GM18951 (cell line): ENCODE data around the gene GPR31.
"Not testable (repeated sequence)": the region's sequence is repeated elsewhere in the genome, so short reads cannot be mapped to it uniquely, and the experiment has no call there.

Experiments
- POLR2A ChIP-seq: IDR thresholded peaks from 4 replicates; pipeline ENCODE4 v1.6.1; 2011; ENCODE audit warnings: mild to moderate bottlenecking; ENCODE audit not compliant: insufficient read length, insufficient read depth; ENCODE audit errors: extremely low read depth
- in situ Hi-C: fragments of 300-500 bp; cut with MboI; formaldehyde crosslinking; loops from one replicate; pipeline ENCODE4 v1.12.0; 2022; ENCODE audit warnings: low sequenced_read_pairs, mixed read lengths, inconsistent platforms; ENCODE audit not compliant: unreplicated experiment

The GPR31 gene, protein sequence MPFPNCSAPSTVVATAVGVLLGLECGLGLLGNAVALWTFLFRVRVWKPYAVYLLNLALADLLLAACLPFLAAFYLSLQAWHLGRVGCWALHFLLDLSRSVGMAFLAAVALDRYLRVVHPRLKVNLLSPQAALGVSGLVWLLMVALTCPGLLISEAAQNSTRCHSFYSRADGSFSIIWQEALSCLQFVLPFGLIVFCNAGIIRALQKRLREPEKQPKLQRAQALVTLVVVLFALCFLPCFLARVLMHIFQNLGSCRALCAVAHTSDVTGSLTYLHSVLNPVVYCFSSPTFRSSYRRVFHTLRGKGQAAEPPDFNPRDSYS

DNA sequence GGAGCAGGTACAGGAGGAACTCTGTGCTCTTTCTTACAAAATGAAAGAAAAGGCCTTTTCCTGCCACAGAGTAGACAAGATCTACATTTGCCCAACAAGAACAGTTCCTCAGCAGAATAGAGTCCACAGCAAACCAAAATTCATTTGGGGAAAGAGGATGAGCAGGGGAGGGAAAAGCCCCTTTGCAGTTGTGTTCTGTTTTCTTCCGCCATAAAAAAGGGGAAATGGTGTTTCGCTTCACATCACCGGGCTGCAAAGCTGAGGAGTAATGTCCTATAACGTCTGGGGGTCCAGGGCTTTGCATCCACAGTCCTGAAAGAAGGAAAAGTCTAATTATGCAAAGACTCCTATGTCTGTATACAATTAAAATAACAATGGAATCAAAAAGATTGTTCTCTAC, at the start of gene GPR31:
Gene GPR31 (minus strand): TSS at position 118 of the 400 bp plus-strand sequence. CDS start 149 bp downstream, outside the sequence.
- in situ Hi-C loops, result no loop called here
- TF ChIP-seq POLR2A, result no peak

DNA sequence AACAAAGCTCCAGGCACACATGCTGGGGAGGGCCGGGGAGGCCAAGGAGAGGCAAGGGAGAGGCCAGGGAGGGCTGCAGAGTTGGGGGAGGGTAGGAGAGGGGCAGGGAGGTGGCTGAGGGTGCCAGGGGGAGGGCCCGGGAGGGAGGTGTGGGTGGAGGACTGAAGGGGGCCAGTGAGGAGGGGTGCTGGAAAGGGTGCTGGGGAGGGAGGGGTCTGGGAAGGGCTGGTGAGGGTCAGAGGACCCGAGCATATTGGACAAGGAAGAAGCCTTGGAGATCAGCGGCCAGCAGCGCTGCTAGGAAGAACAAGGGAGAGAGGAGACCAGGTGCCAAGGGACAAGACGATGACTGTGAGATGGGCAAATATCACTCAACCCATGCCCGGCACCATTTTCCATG, 49.7 kb upstream of the GPR31 start:
- TF ChIP-seq POLR2A, result no peak
- in situ Hi-C loops, result loop anchor here (10.0 kb wide), 1 partner anchor 107 kb away; no protein-coding TSS in a partner anchor

DNA sequence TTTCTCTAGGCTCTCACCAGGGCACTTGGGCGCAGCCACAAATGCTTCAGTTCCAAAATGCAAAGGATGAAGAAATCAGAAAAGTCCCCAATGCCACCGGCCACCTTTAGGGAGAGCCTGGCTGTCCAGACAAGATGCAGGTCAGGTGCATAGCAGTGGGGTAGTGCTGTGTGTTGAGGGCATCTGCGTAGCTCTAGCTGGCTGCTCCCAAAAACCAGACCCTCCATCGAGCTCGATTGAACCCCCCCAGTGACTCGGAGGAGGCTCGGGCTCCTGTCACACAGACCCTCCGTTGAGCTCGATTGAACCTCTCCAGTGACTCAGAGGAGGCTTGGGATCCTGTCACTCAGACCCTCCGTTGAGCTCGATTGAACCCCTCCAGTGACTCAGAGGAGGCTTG, 47.5 kb upstream of the GPR31 start:
- in situ Hi-C loops, result loop anchor here (10.0 kb wide), 1 partner anchor 109 kb away; no protein-coding TSS in a partner anchor

DNA sequence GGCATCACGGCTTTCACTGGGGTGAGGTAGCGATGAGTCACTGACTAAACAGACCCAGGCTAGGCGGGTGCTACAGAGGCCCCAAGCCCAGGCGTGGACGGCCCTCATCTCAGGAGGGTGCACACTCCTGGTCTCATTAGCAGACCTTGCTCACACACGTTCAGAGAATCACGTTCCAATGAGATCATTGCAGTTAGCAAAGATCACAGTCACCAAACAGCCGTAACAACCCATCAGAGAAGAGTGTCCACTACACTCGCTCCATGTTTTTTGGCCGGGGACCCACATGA, 46.2 kb upstream of the GPR31 start:
- in situ Hi-C loops, result loop anchor here (10.0 kb wide), 1 partner anchor 111 kb away; no protein-coding TSS in a partner anchor

DNA sequence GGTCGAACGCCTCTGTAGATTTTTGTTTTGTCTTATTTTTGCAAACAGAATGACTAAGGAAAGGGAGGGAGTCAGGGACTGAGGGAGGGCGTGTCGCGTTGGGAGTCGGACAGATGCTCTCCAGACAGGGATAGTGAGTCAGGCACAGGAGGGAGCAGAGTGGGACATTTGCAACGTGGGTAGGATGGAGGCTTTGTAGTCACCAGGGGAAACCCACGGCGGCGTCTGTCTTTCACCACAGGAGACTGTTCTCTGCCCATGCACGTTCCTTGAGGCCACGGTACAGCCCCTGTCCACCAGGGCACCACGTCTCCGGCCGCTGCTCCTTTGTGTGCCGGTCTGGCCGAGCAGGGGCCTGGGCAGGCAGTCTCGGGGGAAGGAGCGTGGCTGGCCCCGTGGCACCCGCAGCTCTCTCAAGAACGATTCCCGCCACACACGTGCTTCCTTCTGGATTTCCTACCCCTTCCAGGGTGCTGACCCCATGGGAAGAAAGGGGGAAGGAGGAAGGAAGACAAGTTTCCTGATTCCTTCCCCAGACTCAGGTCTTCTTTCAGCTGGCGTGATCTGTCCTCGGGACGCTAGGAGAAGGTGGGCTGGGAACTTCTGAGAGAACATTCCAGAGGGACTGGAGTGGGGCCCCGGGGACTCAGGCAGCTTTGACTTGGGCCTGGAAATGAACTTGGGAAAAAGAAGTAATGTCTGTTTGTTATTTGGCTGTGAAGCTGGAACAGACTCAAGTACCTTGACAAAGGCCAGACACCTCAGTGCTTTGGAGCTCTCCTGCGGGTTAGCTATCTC, 45.7 kb upstream of the GPR31 start:
- in situ Hi-C loops, result loop anchor here (10.0 kb wide), 1 partner anchor 111 kb away; no protein-coding TSS in a partner anchor

DNA sequence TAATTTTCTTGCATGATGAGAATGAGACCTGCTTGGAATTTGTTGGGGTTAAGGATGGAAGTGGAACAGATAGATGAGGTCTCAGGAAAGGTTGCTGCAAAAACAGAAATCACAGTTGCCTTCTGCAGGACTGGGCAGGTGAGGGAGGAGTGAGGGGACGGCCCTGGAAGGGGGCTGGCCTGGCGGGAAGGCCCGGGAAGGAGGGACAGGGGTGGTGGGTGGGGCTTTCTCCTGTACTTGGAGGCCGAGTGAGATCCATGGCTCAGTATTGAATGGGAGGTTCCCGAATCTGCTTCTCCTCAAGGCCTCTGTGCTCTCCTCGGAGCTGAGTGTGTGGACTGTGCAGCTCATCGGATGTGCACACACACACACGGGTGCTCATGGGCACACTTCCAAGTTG, 44.8 kb upstream of the GPR31 start:
- in situ Hi-C loops, result loop anchor here (10.0 kb wide), 1 partner anchor 112 kb away; no protein-coding TSS in a partner anchor

DNA sequence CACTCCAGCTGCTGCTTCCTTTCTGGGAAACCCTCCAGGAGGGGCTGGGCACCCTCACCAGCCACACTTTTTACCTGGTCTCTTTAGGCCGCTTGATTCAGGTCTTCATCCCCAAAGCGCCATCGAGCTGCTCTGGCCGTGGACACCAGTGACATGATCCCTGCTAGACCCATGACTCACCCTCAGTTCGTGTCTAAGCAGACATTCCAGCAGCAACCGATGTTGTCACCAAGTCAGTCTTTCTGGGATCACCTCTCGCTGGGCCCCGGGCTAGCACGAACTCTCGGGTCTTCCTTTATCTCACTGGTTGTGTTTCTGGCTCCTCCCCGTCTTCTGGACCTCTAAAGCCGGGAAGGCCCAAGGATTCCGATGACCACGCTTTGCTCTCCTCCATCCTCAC, 43.0 kb upstream of the GPR31 start:
- in situ Hi-C loops, result loop anchor here (10.0 kb wide), 1 partner anchor 114 kb away; no protein-coding TSS in a partner anchor
- no peak for TF ChIP-seq POLR2A

DNA sequence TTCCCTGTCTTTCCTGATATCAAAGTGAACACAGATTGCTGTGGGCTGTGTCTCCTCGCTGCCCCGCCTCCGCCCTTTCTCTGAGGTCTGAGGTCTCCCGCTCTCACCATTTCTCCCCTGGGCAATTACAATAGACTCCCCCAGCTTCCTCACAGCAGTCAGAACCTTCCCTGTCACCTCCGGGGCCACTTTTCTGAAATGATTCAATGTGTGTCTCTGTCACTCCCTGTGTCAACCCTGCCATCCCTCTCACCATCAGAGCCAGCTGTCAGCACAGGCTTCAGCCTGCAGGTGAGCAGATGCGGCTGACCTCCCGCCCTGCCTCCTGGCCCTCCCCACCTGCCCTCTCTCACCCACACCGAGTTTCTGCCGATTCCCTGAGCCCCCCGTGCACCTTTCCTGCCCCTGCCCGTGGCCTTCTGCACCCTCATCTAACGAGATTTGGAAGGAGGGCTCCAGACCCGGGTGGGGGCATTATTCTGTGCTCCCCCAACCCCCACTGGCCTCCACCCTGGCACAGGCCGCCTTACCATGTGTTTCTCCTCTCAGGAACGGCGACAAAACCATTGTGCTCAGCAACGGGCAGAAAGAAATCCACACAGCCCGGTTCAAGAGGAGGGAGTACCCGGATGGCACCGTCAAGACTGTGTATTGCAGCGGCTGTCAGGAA, 38.3 kb upstream of the GPR31 start:
- in situ Hi-C loops, result loop anchor here (10.0 kb wide), 1 partner anchor 169 kb away; no protein-coding TSS in a partner anchor

DNA sequence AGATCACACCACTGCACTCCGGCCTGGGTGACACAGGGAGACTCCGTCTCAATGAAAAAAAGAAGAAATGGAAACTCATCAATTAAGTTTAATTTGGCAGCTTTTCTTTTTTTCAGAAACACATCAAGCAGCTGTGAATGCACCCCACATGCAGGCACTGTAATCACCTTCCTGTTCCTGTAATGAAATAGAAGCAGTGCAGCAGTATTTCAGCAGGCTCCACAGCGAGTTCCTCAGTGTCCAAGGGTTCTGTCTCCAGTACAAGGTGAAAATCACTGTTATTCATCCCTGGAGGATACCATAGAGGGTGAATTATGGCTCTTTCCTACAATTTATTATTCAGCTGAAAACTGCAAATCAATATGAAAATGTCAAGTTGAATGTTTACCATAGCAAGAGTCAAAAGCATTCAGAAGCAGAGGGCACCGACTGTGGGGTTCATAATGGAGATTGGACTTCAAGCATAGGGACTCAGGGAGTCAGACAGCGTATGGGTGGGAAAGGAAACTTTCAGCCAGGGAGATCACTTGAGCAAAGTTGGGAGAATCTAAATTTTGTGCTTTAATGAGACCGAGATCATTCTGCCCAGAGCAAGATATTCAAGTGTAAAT, 35.8 kb upstream of the GPR31 start:
- in situ Hi-C loops, result loop anchor here (10.0 kb wide), 1 partner anchor 171 kb away; no protein-coding TSS in a partner anchor

DNA sequence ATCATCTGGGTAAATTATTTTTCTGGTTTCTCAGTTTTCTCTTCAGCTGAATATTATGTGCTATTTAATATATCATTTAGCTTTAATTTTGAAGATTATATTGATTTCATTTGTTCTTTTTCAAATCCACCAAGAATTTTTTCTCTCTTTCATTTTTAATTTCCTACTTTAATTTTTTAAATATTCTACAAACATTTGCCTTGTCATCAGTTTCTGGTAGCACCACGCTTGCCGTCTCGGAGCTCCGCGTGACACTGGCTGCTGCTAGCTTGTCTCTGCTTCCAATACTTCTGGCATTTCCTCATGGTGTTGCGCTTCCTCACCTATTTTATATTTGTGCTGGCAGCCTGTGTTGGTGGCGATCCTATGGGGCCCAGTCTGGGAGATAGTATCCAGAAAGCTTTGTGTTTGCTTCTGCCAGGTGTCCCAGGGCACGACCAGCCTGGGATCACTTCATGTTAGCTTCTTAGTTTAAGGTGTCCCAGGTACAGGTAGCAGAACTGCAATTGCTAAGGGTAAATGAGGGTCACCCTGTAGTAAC, 33.3 kb upstream of the GPR31 start:
- in situ Hi-C loops, result loop anchor here (10.0 kb wide), 1 partner anchor 174 kb away; no protein-coding TSS in a partner anchor

DNA sequence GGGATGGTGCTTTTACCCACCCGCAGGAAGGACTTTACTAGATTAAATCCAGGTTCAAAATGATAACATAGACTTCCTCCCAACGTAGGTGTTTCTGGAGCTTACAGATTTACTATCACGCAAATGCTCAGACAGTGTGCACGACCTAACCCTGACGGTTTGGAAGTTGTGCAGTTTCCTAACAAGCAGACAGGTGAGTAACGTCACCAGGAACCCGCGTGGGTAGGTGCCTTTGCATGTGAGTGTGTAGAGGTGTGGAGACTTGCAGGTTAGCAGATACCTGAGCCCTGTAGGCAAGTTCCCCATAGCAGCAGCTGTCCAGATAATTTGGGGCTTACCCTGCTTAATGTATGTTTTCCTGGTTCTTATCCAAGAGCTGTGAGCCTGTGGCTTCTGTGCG, 29.5 kb upstream of the GPR31 start:
- in situ Hi-C loops, result not testable (repeated sequence)

DNA sequence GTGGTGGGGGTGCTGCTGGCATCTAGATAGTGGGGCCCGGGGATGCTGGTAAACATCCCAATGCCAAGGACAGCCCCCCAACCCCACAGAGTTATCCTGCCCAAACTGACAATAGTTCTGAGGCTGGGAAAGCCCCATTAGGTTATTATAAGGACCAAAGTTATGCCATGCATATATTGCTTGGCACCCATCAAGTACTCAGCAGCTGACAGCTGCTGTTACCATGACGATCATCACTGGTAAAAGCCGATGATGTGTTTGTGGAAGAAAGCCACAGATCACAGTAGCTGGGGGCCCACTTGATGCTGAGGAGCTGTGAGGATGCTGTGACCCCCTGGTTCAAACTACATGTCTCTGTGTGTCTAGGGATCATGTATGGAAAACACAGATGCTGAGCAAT, 27.3 kb upstream of the GPR31 start:
- in situ Hi-C loops, result not testable (repeated sequence)

DNA sequence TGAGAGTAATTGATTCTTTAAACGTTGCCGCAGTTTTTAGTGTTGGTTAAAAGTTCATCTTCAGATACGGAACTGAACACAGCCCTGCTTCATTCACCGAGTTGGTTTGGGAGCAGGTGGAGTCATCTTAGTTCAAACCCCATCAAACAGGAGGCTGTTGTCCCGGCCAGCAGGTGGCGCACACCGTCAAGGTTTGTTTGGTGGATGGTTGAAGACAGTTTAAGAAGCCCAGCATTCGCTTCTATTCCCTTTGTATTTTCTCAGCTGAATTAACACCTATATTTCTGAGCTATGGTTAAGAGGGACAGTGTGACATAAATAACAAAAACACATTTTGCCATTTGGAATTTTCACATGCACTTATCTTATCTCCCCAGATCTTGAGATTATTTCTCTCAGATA, 25.1 kb upstream of the GPR31 start:
- in situ Hi-C loops, result not testable (repeated sequence)

DNA sequence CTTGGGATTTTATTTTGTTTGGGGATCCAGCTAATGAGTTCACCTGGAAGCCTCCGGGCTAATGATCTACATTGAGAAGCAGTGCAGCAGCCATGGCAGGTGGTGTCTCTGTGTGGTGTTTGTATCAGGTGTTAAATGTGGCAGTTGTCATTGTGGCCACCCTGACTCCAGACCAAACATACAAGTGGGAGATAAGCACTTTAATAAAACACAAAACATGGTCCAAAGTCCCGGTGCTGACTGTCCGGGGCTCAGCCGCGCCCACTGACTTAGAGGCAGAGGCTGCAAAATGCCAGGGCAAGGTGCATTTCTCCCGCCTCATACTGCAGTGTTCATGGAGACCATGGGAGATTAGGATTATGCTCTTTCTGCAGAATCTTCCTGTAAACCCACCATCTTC, 23.6 kb upstream of the GPR31 start:
- in situ Hi-C loops, result not testable (repeated sequence)

DNA sequence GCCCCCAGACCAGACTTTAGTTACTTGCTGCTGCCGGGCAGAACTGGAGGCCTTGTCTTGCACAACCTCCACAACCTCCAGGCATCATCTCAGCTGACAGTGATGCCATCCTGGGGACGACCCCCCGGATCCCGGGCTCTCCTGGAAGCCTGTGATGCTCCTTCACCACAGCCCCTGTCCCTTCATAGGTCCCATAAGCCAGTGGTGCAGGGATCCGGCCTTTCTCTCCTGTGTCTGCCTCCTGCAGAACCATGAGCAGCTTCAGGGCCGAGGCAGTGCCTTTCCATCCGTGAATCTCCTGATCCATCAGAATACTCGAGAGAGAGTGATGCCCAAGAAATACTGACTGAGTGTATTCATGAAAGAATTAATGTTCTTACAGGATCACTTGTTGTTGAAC, 22.3 kb upstream of the GPR31 start:
- in situ Hi-C loops, result not testable (repeated sequence)

DNA sequence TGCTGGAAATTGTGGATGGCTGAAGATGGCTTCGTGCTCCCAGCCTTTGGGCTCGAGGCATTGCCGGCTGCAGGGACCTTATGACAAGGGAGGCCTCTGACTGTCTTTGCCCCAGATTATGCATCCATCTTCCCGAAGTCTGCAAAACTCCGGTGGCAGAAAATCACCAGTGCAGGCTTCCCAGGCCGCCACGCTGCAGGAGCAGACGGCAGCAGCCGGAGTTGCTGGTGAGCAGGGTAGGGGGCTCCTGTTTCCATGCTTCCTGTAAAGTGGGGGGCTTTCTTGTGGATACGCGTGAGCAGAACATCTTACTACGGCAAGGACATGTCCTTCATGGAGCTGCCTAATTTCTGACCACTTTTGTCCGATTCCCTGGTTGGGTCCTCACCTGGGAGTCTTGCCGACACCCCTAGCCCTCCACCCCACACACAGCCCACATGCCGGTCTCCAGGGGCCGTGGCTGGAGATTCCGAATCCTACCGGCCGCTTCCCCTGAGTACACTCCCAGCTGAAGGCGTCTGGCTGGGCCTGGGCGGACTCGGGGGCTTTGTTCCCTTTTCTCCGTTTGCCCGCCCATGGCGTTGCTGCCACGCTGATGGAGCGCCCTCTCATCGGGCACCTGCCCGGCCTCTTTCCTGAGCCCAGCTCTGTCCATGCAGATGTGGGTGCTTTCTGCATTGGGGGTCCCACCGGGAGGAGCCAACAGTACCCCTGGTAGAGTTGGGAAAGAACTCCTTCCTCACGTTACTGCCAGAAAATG, 21.3 kb upstream of the GPR31 start:
- in situ Hi-C loops, result not testable (repeated sequence)

DNA sequence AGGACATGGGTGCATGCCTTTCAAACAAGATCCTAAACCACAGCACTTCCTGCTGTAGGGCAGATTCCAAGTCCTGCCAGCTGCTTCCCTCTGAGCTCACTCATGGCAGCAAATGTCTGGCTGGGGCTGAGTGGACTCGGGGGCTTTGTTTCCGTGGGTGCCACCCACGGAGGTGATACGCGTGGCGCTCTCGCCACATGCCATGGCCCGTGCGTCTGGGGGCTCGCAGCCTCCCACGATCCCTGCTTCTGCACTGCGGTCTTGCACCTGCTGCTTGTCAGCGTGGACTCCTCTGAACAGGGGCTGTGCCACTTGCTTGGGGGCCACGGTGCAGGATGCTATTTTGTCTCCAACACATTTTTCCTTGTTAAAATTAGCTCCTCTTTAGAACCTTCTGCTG, 19.5 kb upstream of the GPR31 start:
- in situ Hi-C loops, result not testable (repeated sequence)

DNA sequence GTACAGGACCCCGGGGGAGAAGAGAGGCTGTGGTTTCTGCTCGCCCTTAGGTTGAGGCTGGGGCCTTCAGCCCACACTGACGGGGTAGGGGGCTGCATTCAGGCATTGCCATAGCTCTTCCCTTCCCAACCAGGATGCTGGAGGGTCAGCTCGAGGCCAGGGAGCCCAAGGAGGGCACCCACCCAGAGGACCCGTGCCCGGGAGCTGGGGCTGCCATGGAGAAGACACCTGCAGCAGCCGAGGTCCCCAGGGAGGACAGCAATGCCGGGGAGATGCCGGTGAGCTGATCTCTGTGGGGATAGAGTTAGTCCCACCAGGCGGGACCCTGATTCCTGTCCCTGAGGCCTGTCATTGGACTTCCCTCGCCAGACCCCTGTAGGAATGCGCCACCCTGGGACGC, 14.2 kb upstream of the GPR31 start:
- in situ Hi-C loops, result not testable (repeated sequence)
